CD4-positive, alpha-beta T cell (primary cell): ENCODE data around the gene COG8. TPM values are rescaled to one million over a fixed set of nuclear protein-coding genes. Genes with fewer than 3 reads are reported as not detected.

Experiments used
- ATAC-seq: fragments of 200-7000 bp; cut with Tn5 transposase; one replicate; pipeline ENCODE4 v1.10.0; 2022; ENCODE audit warnings: mild to moderate bottlenecking; ENCODE audit not compliant: poor library complexity
- CTCF ChIA-PET: fragments of 350-600 bp; sonication (Branson Sonifier 250); formaldehyde crosslinking; loops from one replicate; lab custom pipeline; 2021; ENCODE audit warnings: antibody characterized with exemption, inconsistent platforms; lab: Charles Lee
- POLR2A ChIA-PET: fragments of 350-600 bp; sonication (Branson Sonifier 250); formaldehyde crosslinking; loops from one replicate; lab custom pipeline; 2021; ENCODE audit warnings: antibody characterized with exemption, inconsistent platforms; lab: Charles Lee
- DNase-seq, 14 experiments: peaks; one replicate each; pipeline ENCODE4 v3.0.0-alpha.2; 2013 to 2020; ENCODE audit warnings: mixed read lengths in 2 of 14
- H3K27ac ChIP-seq, 2 donors: one replicate each; pipeline versions ENCODE4 v1.5.1 to v1.7.0; 2013; ENCODE audit warnings: low read length in 2 of 2, low read depth in 1 of 2, mild to moderate bottlenecking in 1 of 2
- H3K27me3 ChIP-seq, 2 experiments: 1 replicate in 1 of 2; 2 replicates in 1 of 2; pipeline versions ENCODE4 v1.6.1 to v1.7.0; 2013; ENCODE audit warnings: low read length in 2 of 2, control low read depth in 1 of 2, mild to moderate bottlenecking in 1 of 2, moderate library complexity in 1 of 2; ENCODE audit not compliant: insufficient read depth in 2 of 2, control insufficient read depth in 1 of 2
- H3K36me3 ChIP-seq: one replicate; pipeline ENCODE4 v1.6.1; 2013; ENCODE audit warnings: low read length, control low read depth; ENCODE audit not compliant: insufficient read depth
- H3K4me1 ChIP-seq: one replicate; pipeline ENCODE4 v1.6.1; 2013; ENCODE audit warnings: low read length, control low read depth; ENCODE audit not compliant: insufficient read depth
- H3K4me3 ChIP-seq: one replicate; pipeline ENCODE4 v1.5.1; 2013; ENCODE audit warnings: mild to moderate bottlenecking, low read length, moderate library complexity
- H3K9me3 ChIP-seq, 2 experiments: 1 replicate in 1 of 2; 2 replicates in 1 of 2; pipeline versions ENCODE4 v1.6.1 to v1.7.0; 2013; ENCODE audit warnings: low read length in 2 of 2, mild to moderate bottlenecking in 2 of 2, control low read depth in 1 of 2, moderate library complexity in 1 of 2; ENCODE audit not compliant: control insufficient read depth in 1 of 2, insufficient read depth in 1 of 2
- H3K27ac Mint-ChIP-seq: one replicate; pipeline ENCODE4 v1.8.0; 2020; ENCODE audit warnings: mixed read lengths
- H3K27me3 Mint-ChIP-seq: one replicate; pipeline ENCODE4 v1.8.0; 2021; ENCODE audit warnings: mixed read lengths
- H3K36me3 Mint-ChIP-seq: one replicate; pipeline ENCODE4 v1.8.0; 2021; ENCODE audit warnings: low read depth, mixed read lengths
- H3K4me1 Mint-ChIP-seq: one replicate; pipeline ENCODE4 v1.8.0; 2021; ENCODE audit warnings: low read depth, mixed read lengths
- H3K4me3 Mint-ChIP-seq: one replicate; pipeline ENCODE4 v1.8.0; 2020; ENCODE audit warnings: mild to moderate bottlenecking, mixed read lengths
- H3K9me3 Mint-ChIP-seq: one replicate; pipeline ENCODE4 v1.8.0; 2020; ENCODE audit warnings: mixed read lengths
- CTCF ChIP-seq: fragments of 200-600 bp; IDR thresholded peaks from one replicate; pipeline ENCODE4 v1.8.0; 2022; ENCODE audit warnings: antibody characterized with exemption, mild to moderate bottlenecking
- intact Hi-C, 2 experiments: fragments of 100-400 bp; cut with DNase I in 1 of 2; cut with micrococcal nuclease in 1 of 2; formaldehyde crosslinking; loops; one replicate each; pipeline versions ENCODE4 v1.15.1 to v1.9.0; 2023 to 2025; cut with DNase I, micrococcal nuclease
- total RNA-seq, 174 experiments: library from RNA in 2 of 174; stranded (reverse) in 2 of 174; gene quantifications; one replicate each; pipeline ENCODE4 v1.2.3 and lab custom pipeline; 2021 to 2026

The COG8 gene
- total RNA-seq, 2 experiments from 2014 or later = 18.4 to 19.3 TPM

- H3K9me3 ChIP-seq = no peaks in the 10 kb centered on the region
- no peak for DNase-seq
- ChIA-PET CTCF (no interaction called here), POLR2A (no interaction called here)
- no peak overlapping the region for H3K4me3 ChIP-seq
- no peak overlapping the region for H3K27ac ChIP-seq
- H3K27me3 Mint-ChIP-seq = no peaks in the 10 kb centered on the region
- peaks cover 30% of the 10 kb centered on the region for H3K36me3 ChIP-seq
- ATAC-seq = no peak
- peaks cover 2% of the 10 kb centered on the region for H3K4me1 Mint-ChIP-seq
- no peaks in the 10 kb centered on the region for H3K9me3 Mint-ChIP-seq
- H3K4me3 Mint-ChIP-seq = no peak overlapping the region
- no peak for TF ChIP-seq CTCF
- H3K27ac Mint-ChIP-seq = no peak overlapping the region
- peaks cover 39% of the 10 kb centered on the region for H3K36me3 Mint-ChIP-seq
- intact Hi-C loops = no loop called here
- no peaks in the 10 kb centered on the region for H3K27me3 ChIP-seq
- H3K4me1 ChIP-seq = no peaks in the 10 kb centered on the region
These were observed 7.3 kb upstream of the COG8 start for GRCh38 chr16:69346683-69347082.

DNA sequence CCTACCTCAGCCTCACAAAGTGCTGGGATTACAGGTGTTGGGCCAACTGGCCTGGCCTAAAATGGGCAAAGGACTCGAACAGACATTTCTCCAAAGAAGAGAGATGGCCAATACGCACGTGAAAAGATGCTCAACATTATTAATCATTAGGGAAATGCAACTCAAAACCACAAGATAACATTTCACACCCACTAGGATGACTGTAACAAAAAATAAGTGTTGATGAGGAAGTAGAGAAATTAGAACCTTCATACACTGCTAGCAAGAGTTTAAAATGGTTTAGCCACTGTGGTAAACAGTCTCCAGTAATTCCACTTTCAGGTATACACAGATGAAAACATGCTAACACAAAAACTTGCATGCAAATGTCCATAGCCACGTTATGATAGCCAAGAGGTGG, 6.6 kb upstream of the COG8 start:
- peaks cover 9% of the 10 kb centered on the region for H3K4me1 Mint-ChIP-seq
- H3K27me3 Mint-ChIP-seq = no peaks in the 10 kb centered on the region
- DNase-seq = peak in 1 of 14 experiments; percentile 26
- peaks cover 43% of the 10 kb centered on the region for H3K36me3 Mint-ChIP-seq
- no peaks in the 10 kb centered on the region for H3K27me3 ChIP-seq
- no peak for TF ChIP-seq CTCF
- no peaks in the 10 kb centered on the region for H3K4me1 ChIP-seq
- ChIA-PET CTCF (no interaction called here), POLR2A (no interaction called here)
- H3K27ac Mint-ChIP-seq = no peak overlapping the region
- no peaks in the 10 kb centered on the region for H3K9me3 ChIP-seq
- no peak overlapping the region for H3K27ac ChIP-seq
- peaks cover 31% of the 10 kb centered on the region for H3K36me3 ChIP-seq
- intact Hi-C loops = no loop called here
- no peak overlapping the region for H3K4me3 Mint-ChIP-seq
- no peak for ATAC-seq
- H3K4me3 ChIP-seq = no peak overlapping the region
- H3K9me3 Mint-ChIP-seq = no peaks in the 10 kb centered on the region

DNA sequence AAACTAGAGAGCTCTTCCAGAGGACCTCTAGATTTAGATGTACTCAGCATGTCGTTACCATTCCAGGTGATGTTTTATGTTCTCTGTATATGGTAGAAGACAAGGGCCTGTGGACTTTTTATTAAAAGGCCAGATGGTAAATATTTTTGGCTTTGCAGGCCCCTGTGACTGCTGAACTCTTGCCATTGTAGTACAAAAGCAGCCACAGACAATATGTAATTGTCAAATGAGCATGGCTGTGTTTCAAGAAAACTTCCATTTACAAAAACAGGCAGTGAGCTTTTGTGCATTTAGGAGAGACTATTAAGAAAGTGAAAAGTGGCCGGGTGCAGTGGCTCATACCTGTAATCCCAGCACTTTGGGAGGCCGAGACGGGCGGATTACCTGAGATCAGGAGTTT, 4.8 kb upstream of the COG8 start:
- Mint-ChIP-seq H3K27me3 (no peaks in the 10 kb centered on the region), H3K4me3 (no peak overlapping the region), H3K9me3 (no peaks in the 10 kb centered on the region), H3K27ac (no peak overlapping the region), H3K4me1 (peaks cover 26% of the 10 kb centered on the region), H3K36me3 (peaks cover 46% of the 10 kb centered on the region)
- no peak for TF ChIP-seq CTCF
- Histone ChIP-seq H3K4me1 (peaks cover 12% of the 10 kb centered on the region), H3K4me3 (no peak overlapping the region), H3K36me3 (peaks cover 33% of the 10 kb centered on the region), H3K27ac (no peak overlapping the region), H3K9me3 (no peaks in the 10 kb centered on the region), H3K27me3 (no peaks in the 10 kb centered on the region)
- POLR2A ChIA-PET = interaction anchor here (1.1 kb wide), 1 partner anchor 15 kb away, joined by 8 read pairs; no protein-coding TSS in a partner anchor
- ATAC-seq (no peak), DNase-seq (no peak)
- CTCF ChIA-PET = no interaction called here
- intact Hi-C loops = no loop called here
